SK-N-SH (cell line): ENCODE results near the gene SEMA4D. TPM values are rescaled to one million over a fixed set of nuclear protein-coding genes. Genes with fewer than 3 reads are reported as not detected.

Experiments
- CTCF ChIA-PET: fragments of 300-600, 350-600 bp; formaldehyde crosslinking; extraction: SDS; loops from one replicate; lab custom pipeline; 2021; lab: Yijun Ruan, JAX
- POLR2A ChIA-PET: fragments of 350-600 bp; sonication (Branson Sonifier 250); formaldehyde crosslinking; extraction: SDS; loops from one replicate; lab custom pipeline; 2020; ENCODE audit warnings: antibody characterized with exemption, inconsistent platforms; lab: Yijun Ruan, JAX
- DNase-seq: peaks from one replicate; pipeline ENCODE4 v3.0.0; 2012
- H2AFZ ChIP-seq: fragments of 200-600 bp; sonication (generic); 2 replicates; pipeline ENCODE4 v1.8.1; 2016; ENCODE audit warnings: antibody characterized with exemption, mild to moderate bottlenecking, low read depth
- H3F3A ChIP-seq: fragments of 200-600 bp; sonication (generic); replicated peaks from 2 replicates; pipeline ENCODE3; 2016; ENCODE audit warnings: antibody characterized with exemption, mild to moderate bottlenecking; ENCODE audit not compliant: insufficient read depth
- H3K27ac ChIP-seq, 2 experiments: fragments of 200-500 bp in 1 of 2; fragments of 200-600 bp in 1 of 2; sonication (Bioruptor generic) in 1 of 2; sonication (generic), shearing (Covaris generic) in 1 of 2; 2 replicates each; pipeline versions ENCODE4 v1.5.1 to v1.6.1; 2014 to 2016; ENCODE audit warnings: low read depth in 2 of 2, inconsistent platforms in 1 of 2, low read length in 1 of 2, mild to moderate bottlenecking in 1 of 2, mixed read lengths in 1 of 2
- H3K27me3 ChIP-seq: fragments of 200-600 bp; sonication (generic), shearing (Covaris generic); 2 replicates; pipeline ENCODE4 v1.6.1; 2016; ENCODE audit warnings: mixed run types; ENCODE audit not compliant: insufficient read depth
- H3K36me3 ChIP-seq, 2 experiments: fragments of 200-500 bp in 1 of 2; fragments of 200-600 bp in 1 of 2; sonication (Bioruptor generic) in 1 of 2; sonication (generic) in 1 of 2; replicated peaks in 1 of 2; 2 replicates each; pipeline versions ENCODE3 to v1.5.1; 2014 to 2016; ENCODE audit warnings: low read length in 1 of 2, mild to moderate bottlenecking in 1 of 2; ENCODE audit not compliant: insufficient read depth in 2 of 2, control insufficient read depth in 1 of 2
- H3K4me1 ChIP-seq, 2 experiments: fragments of 200-500 bp in 1 of 2; fragments of 200-600 bp in 1 of 2; sonication (Bioruptor generic) in 1 of 2; sonication (generic), shearing (Covaris generic) in 1 of 2; 2 replicates each; pipeline versions ENCODE4 v1.5.1 to v1.6.1; 2014 to 2016; ENCODE audit warnings: low read depth in 1 of 2, low read length in 1 of 2, mixed run types in 1 of 2; ENCODE audit not compliant: insufficient read depth in 2 of 2, control insufficient read depth in 1 of 2
- H3K4me2 ChIP-seq: fragments of 200-600 bp; sonication (generic), shearing (Covaris generic); 2 replicates; pipeline ENCODE4 v1.6.1; 2017; ENCODE audit warnings: mixed run types
- H3K4me3 ChIP-seq, 2 experiments: fragments of 200-500 bp in 1 of 2; fragments of 200-600 bp in 1 of 2; sonication (Bioruptor generic) in 1 of 2; sonication (generic), shearing (Covaris generic) in 1 of 2; 2 replicates each; pipeline versions ENCODE4 v1.5.1 to v1.8.1; 2014 to 2016; ENCODE audit warnings: low read depth in 2 of 2, inconsistent platforms in 1 of 2, low read length in 1 of 2, mild to moderate bottlenecking in 1 of 2, mixed read lengths in 1 of 2, moderate library complexity in 1 of 2
- H3K79me2 ChIP-seq: fragments of 200-600 bp; sonication (generic); 2 replicates; pipeline ENCODE4 v1.8.1; 2017; ENCODE audit warnings: mild to moderate bottlenecking; ENCODE audit not compliant: insufficient read depth
- H3K9ac ChIP-seq: fragments of 200-600 bp; sonication (generic); 2 replicates; pipeline ENCODE4 v1.6.1; 2017; ENCODE audit warnings: mixed run types
- H3K9me2 ChIP-seq: fragments of 200-600 bp; sonication (generic); 2 replicates; pipeline ENCODE4 v1.6.1; 2017; ENCODE audit warnings: mixed run types
- H3K9me3 ChIP-seq: fragments of 200-600 bp; sonication (generic); 2 replicates; pipeline ENCODE4 v1.6.1; 2017; ENCODE audit warnings: mixed run types, mild to moderate bottlenecking, moderate library complexity
- H4K20me1 ChIP-seq: fragments of 200-600 bp; sonication (generic); 2 replicates; pipeline ENCODE4 v1.6.1; 2017; ENCODE audit warnings: mild to moderate bottlenecking, mixed run types; ENCODE audit not compliant: insufficient read depth
- EP300 ChIP-seq, 2 experiments: IDR thresholded peaks; 2 replicates each; pipeline versions ENCODE4 v1.4.0 to v1.6.1; 2012; ENCODE audit warnings: borderline replicate concordance in 1 of 2, low read depth in 1 of 2, low read length in 1 of 2
- EZH2phosphoT487 ChIP-seq: fragments of 200-600 bp; sonication (generic); IDR thresholded peaks from 2 replicates; pipeline ENCODE4 v1.6.1; 2017; ENCODE audit warnings: low read depth, mixed run types, mild to moderate bottlenecking, antibody characterized with exemption, moderate library complexity, borderline replicate concordance
- FOSL2 ChIP-seq: IDR thresholded peaks from 2 replicates; pipeline ENCODE4 v1.4.0; 2012; ENCODE audit warnings: low read depth, mild to moderate bottlenecking, moderate library complexity, borderline replicate concordance
- FOXJ3 ChIP-seq: sonication (generic); formaldehyde crosslinking; IDR thresholded peaks from 2 replicates; pipeline ENCODE4 v1.5.1; 2020; ENCODE audit warnings: mild to moderate bottlenecking, missing genetic modification reagents
- FOXM1 ChIP-seq: IDR thresholded peaks from 2 replicates; pipeline ENCODE4 v1.4.0; 2012; ENCODE audit warnings: low read depth, mild to moderate bottlenecking
- JUND ChIP-seq: IDR thresholded peaks from 2 replicates; pipeline ENCODE4 v1.4.0; 2012
- MEF2A ChIP-seq: IDR thresholded peaks from 2 replicates; pipeline ENCODE4 v1.4.0; 2012; ENCODE audit warnings: low read depth, borderline replicate concordance
- MXI1 ChIP-seq: IDR thresholded peaks from 2 replicates; pipeline ENCODE4 v1.6.1; 2012; ENCODE audit warnings: mild to moderate bottlenecking, low read depth, low read length, improper control_type of control experiment
- POLR2AphosphoS5 ChIP-seq: IDR thresholded peaks from 2 replicates; pipeline ENCODE4 v1.6.1; 2012; ENCODE audit warnings: low read depth, low read length
- RAD21 ChIP-seq: IDR thresholded peaks from 2 replicates; pipeline ENCODE4 v1.6.1; 2012; ENCODE audit warnings: mild to moderate bottlenecking, low read length
- RCOR1 ChIP-seq: fragments of 150-350 bp; IDR thresholded peaks from 2 replicates; pipeline ENCODE4 v1.6.1; 2017; ENCODE audit warnings: antibody characterized with exemption, low read length
- SIN3A ChIP-seq: IDR thresholded peaks from 2 replicates; pipeline ENCODE4 v1.6.1; 2012; ENCODE audit warnings: low read depth, mild to moderate bottlenecking, low read length, moderate library complexity, borderline replicate concordance
- SMC3 ChIP-seq: IDR thresholded peaks from 2 replicates; pipeline ENCODE4 v1.6.1; 2012; ENCODE audit warnings: low read depth, low read length, improper control_type of control experiment
- TAF1 ChIP-seq: IDR thresholded peaks from 2 replicates; pipeline ENCODE4 v1.6.1; 2012; ENCODE audit warnings: low read depth, mild to moderate bottlenecking, low read length, moderate library complexity, borderline replicate concordance
- TCF12 ChIP-seq: IDR thresholded peaks from 2 replicates; pipeline ENCODE4 v1.4.0; 2012
- WGBS: methylation state at CpG from one replicate; pipeline ENCODE4 v1.1.6; 2017; ENCODE audit warnings: low lambda C conversion rate; 5-methylcytosine and 5-hydroxymethylcytosine counted together
- polyA plus RNA-seq, 3 experiments: library from polyadenylated mRNA; depleted of rRNA; stranded (reverse); fragments of >200 nt; gene quantifications; 2 replicates each; pipeline ENCODE4 v1.2.3, GENCODE V29; 2012
- TF ChIP-seq, protein P1 (sequence below): fragments of 200-600 bp; sonication (generic); IDR thresholded peaks from 2 replicates; pipeline ENCODE4 v1.6.1; 2017; ENCODE audit warnings: antibody characterized with exemption, mild to moderate bottlenecking, moderate library complexity
- TF ChIP-seq, protein P2 (sequence below): fragments of 150-350 bp; IDR thresholded peaks from 2 replicates; pipeline ENCODE4 v1.6.1; 2016; ENCODE audit warnings: mild to moderate bottlenecking, low read depth, low read length
- TF ChIP-seq, protein P3 (sequence below): IDR thresholded peaks from 2 replicates; pipeline ENCODE4 v1.4.0; 2012; ENCODE audit warnings: low read depth, borderline replicate concordance

SEMA4D gene
- polyA plus RNA-seq, 1 of the 3 experiments (the other 2 are of a cell fraction), result 4.8 TPM

DNA sequence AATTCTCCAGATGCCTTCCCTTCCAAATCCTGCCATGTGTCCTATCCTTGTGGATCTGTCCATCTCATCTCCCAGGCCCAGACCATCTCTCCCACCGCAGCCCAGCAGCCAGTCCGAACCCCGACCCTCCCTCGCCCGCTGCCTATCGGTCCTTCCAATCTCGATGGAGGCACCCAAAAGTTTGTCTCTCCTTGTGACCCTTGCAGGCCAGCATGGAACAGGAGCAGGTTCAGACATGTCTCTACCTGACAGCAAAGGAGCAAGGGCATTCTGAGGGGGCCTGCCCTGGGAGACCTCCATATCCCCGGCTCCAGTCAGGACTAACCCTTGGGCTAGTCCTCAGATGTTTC, 51.0 kb downstream of the SEMA4D start:
- Histone ChIP-seq H4K20me1 (no peaks in the 10 kb centered on the region), H3K4me2 (no peak overlapping the region), H3K36me3 (no peaks in the 10 kb centered on the region)
- DNase-seq, result no peak
- TF ChIP-seq FOXJ3 (CRISPR knock-in tag) (no peak), FOXM1 (no peak), POLR2AphosphoS5 (no peak), RCOR1 (no peak), RAD21 (no peak), SIN3A (no peak), TCF12 (no peak), EZH2phosphoT487 (no peak), FOSL2 (no peak), EP300 (IDR thresholded peaks at IDR 0.05; ENCODE audit: borderline replicate concordance in 1 of 2, low read depth in 1 of 2, low read length in 1 of 2) (no peak), SMC3 (no peak), TAF1 (no peak), MEF2A (no peak), JUND (no peak), MXI1 (no peak)
- TF ChIP-seq, protein P1, sequence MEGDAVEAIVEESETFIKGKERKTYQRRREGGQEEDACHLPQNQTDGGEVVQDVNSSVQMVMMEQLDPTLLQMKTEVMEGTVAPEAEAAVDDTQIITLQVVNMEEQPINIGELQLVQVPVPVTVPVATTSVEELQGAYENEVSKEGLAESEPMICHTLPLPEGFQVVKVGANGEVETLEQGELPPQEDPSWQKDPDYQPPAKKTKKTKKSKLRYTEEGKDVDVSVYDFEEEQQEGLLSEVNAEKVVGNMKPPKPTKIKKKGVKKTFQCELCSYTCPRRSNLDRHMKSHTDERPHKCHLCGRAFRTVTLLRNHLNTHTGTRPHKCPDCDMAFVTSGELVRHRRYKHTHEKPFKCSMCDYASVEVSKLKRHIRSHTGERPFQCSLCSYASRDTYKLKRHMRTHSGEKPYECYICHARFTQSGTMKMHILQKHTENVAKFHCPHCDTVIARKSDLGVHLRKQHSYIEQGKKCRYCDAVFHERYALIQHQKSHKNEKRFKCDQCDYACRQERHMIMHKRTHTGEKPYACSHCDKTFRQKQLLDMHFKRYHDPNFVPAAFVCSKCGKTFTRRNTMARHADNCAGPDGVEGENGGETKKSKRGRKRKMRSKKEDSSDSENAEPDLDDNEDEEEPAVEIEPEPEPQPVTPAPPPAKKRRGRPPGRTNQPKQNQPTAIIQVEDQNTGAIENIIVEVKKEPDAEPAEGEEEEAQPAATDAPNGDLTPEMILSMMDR, result no peak
- TF ChIP-seq, protein P2, sequence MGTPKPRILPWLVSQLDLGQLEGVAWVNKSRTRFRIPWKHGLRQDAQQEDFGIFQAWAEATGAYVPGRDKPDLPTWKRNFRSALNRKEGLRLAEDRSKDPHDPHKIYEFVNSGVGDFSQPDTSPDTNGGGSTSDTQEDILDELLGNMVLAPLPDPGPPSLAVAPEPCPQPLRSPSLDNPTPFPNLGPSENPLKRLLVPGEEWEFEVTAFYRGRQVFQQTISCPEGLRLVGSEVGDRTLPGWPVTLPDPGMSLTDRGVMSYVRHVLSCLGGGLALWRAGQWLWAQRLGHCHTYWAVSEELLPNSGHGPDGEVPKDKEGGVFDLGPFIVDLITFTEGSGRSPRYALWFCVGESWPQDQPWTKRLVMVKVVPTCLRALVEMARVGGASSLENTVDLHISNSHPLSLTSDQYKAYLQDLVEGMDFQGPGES, result no peak
- TF ChIP-seq, protein P3, sequence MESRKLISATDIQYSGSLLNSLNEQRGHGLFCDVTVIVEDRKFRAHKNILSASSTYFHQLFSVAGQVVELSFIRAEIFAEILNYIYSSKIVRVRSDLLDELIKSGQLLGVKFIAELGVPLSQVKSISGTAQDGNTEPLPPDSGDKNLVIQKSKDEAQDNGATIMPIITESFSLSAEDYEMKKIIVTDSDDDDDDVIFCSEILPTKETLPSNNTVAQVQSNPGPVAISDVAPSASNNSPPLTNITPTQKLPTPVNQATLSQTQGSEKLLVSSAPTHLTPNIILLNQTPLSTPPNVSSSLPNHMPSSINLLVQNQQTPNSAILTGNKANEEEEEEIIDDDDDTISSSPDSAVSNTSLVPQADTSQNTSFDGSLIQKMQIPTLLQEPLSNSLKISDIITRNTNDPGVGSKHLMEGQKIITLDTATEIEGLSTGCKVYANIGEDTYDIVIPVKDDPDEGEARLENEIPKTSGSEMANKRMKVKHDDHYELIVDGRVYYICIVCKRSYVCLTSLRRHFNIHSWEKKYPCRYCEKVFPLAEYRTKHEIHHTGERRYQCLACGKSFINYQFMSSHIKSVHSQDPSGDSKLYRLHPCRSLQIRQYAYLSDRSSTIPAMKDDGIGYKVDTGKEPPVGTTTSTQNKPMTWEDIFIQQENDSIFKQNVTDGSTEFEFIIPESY, result no peak
- TF ChIP-seq, all 33 proteins: peak for 0
- 75% methylated on average over 8 of the region's 8 CpGs for WGBS
- peaks cover 0 to 32% of the 10 kb centered on the region in 2 experiments; a peak in 1 of 4 replicates for H3K4me1 ChIP-seq
- no peaks in the 10 kb centered on the region for H3K79me2 ChIP-seq
- H2AFZ ChIP-seq, result no peak overlapping the region
- H3K27ac ChIP-seq, result no peak overlapping the region
- H3K9me2 ChIP-seq, result no peaks in the 10 kb centered on the region
- no peak overlapping the region for H3K9ac ChIP-seq
- ChIA-PET POLR2A (no interaction called here), CTCF (no interaction called here)
- H3F3A ChIP-seq, result no peaks in the 10 kb centered on the region
- no peak overlapping the region for H3K4me3 ChIP-seq
- H3K27me3 ChIP-seq, result no peaks in the 10 kb centered on the region
- H3K9me3 ChIP-seq, result no peaks in the 10 kb centered on the region
